GM19395 (cell line): ENCODE results near the gene PBX4.

Source experiments
- ATAC-seq: cut with Tn5 transposase; IDR thresholded peaks from one replicate; pipeline ENCODE4 v1.9.1; 2021; ENCODE audit warnings: mild to moderate bottlenecking, moderate library complexity; ENCODE audit not compliant: unreplicated experiment

The PBX4 gene

DNA sequence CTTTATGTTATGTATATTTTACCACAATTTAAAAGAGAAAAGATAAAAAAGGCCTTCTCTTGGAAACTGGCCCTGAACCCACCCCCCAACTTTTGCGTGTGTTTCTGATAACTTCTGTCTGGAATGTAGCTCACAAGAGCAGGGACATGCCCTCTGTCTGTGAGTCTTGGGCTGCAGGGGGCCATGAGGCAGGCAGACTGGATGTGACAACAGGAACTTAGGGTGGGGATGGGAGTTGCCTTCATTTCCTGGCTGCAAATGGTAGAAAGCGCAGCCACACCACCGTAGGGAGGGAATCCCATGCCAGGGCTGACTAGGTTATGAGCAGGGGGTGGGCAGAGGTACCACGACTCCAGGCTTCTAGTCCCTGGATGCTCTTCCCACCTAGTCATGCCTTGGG, 58.6 kb downstream of the PBX4 start:
- ATAC-seq = no peak

DNA sequence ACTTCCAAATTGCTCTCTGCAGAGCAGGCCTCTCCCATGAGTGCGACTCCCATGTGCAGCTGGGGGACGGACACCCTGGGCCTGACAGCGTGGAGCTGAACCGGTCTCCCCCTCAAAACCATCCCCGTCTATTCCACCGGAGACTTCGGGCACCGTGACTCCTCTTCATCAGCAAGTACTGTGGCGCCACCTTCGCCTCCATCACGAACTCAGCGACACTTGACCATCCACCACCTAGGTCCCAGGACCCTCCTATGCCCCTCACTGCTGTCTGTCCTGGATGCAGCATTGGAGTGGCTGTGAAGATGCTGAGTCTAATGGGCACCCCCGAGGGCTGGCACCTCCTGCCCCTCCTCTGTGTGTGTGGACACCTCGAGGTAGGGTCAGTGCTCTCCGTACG, 59.9 kb downstream of the PBX4 start:
- ATAC-seq = no peak

DNA sequence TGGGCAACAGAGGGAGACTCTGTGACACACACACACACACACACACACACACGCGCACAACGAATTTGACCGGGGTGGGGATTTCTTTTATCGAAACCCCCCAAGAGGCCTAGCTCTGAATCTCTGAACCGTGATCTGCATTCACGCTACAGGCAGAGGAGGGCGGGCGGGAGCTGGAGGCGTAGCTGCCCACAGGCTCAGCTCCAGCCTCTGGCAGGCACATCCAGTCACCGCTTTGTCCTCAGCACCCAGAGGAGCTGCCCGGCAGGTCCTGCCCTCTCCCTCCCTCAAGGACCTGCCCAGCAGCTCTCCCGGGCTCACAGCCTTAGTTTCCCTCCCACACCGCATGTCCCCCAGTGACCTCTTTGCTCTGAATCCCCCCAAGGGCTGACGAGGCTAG, 60.4 kb downstream of the PBX4 start:
- no peak for ATAC-seq

DNA sequence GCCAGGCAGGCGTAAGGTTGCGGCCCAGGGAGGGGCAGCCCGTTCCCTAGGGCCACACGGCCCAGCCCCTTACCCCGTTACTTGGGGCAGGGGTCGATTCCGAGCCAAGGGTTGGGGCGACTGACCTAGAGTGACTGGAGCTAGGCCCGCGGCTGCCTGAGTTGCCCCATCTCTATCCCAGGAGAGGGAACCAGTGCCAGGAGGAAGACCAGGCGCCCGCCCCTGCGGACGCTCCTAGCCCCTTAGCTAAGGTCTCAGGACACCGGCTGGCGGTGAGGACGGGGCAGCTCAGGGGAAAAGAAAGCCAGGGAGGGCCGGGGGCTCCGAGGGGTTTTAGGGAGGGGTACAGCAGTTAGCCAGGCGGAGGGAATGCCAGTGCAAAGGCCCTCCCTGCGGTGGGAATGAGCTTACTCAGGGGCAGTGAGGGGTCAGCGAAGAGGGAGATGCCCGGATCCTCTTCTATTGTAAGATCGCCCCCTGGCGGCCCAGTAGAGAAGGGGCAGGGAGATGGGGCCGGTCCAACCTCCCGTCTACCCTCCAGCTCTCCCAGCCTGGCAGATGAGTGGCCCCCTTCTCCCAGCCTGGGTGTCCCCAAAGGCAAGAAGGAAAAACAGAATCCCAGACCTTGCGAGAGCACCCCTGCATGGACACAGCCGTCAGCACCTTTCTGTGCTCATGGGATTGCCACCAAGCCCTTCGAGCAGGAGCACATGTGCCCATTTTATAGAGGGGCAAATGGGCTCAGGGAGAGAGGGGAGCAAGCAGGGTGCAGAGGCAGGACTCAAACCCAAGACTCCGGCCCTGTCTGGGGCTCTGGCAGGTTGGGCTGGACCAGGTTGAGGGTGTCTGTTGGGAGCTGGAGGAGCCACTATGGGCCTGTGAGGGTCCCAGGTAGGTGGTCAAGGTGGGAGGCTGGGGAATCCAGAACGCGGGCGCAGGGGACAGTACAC, 64.1 kb downstream of the PBX4 start:
- no peak for ATAC-seq

- no peak for ATAC-seq
Measured at GRCh38 chr19:19553670-19554069, 64.8 kb downstream of the PBX4 start.

DNA sequence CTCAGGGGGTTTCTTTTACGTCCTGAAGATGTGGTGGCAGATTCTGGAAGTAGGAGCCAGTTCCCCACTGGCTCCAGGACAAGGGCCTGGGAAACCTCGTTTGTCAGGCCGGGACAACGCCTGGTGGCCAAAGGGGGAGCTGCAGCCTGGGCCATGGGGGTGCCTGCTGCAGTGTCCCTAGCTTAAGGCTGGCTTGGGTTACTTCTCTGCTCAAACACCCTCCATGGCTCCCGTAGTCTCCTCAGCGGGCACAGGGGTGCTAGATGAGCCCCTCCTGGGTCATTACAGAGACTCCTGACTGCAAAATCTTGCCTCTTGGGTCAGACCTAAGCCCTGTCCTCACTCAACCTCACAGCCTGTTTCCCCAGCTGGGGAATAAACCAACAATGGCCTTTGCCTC, 65.7 kb downstream of the PBX4 start:
- no peak for ATAC-seq

DNA sequence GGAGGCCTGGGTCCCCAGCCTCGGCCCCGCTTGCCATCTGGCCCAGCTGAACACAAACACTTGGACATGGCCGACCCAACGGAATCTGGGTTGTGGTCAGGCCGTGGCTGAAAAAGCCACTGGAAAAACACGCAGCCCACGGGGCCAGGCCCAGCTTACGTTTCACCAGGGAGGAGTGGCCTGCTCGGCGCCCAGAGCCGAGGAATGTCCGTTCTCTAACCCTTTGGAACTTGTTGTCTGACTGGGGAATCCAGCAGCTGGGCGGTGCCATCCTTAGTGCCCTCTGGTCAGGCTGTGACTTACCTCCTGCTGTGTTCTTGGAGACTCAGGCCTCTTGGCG, 66.7 kb downstream of the PBX4 start:
- ATAC-seq = no peak

- no peak for ATAC-seq
Measured at GRCh38 chr19:19550972-19551852, 67.3 kb downstream of the PBX4 start.

- no peak for ATAC-seq
Measured at GRCh38 chr19:19550485-19550929, 68.0 kb downstream of the PBX4 start.

DNA sequence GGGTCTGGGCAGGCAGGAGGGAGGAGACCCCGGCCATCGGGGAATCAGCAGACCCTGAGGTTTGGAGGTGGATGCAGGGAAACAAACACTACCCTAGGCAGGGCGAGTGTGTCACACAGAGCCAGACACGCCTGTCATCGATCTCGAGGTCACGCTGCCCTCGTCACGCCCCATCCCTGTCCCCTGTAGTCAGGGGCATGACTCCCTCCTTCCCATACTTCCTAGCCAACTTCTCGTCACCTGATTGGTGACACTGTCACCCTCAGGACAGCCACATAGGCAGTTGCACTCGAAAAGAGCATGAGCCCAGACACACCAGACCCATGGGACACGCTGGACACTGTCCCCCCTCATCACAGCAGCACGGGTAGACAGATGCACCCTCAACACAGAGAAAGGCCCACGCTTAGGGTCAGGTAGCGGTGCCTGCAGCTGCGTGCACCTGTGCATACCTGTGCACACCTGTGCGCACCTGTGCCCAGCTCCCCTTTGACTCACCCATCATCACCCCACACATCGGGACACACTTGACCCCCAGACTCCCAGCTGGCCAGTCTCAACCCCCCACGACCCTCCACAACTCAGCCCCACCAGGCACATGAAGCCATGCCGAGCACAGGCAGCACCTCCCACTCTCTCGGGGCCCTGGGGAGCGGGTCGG, 68.6 kb downstream of the PBX4 start:
- no peak for ATAC-seq

GRCh38 chr19:19548915-19549759, 69.3 kb downstream of the PBX4 start:
- ATAC-seq = no peak

GRCh38 chr19:19547674-19548336, 70.7 kb downstream of the PBX4 start:
- ATAC-seq = no peak

DNA sequence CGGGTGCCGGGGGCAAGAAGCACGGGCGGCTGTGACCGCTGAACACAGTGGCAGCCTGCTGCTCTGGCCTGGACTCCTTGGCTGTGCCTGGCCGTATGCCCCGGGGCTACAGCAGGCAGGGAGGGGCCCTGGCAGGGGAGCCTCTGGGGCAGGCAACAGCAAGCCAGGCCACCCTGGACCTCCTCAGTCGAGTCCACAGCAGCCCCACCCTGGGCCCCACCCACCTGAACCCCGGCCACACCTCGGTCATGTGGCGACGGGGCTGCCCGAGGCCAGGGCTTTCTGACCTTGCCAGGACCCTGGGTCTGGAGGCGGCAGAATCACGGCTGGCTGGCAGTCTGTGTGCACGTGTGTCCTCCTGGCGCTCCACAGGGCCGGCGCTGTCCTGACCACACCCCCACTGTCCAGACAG, 71.7 kb downstream of the PBX4 start:
- no peak for ATAC-seq

GRCh38 chr19:19545707-19546106, 72.8 kb downstream of the PBX4 start:
- ATAC-seq = no peak

- ATAC-seq = no peak
Measured at GRCh38 chr19:19544954-19545591, 73.4 kb downstream of the PBX4 start.

DNA sequence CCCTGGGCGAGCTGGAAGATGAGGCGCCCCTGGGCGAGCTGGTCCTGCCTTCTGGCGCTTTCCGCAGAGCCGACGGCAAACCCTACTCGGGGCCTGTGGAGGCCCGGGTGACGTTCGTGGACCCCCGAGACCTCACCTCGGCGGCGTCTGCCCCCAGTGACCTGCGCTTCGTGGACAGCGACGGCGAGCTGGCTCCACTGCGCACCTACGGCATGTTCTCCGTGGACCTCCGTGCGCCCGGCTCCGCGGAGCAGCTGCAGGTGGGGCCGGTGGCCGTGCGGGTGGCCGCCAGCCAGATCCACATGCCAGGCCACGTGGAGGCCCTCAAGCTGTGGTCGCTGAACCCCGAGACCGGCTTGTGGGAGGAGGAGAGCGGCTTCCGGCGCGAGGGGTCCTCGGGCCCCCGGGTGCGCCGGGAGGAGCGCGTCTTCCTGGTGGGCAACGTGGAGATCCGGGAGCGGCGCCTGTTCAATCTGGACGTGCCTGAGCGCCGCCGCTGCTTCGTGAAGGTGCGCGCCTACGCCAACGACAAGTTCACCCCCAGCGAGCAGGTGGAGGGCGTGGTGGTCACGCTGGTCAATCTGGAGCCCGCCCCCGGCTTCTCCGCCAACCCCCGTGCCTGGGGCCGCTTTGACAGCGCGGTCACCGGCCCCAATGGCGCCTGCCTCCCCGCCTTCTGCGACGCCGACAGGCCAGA, 74.1 kb downstream of the PBX4 start:
- ATAC-seq = no peak

- ATAC-seq = no peak
Measured at GRCh38 chr19:19543640-19544039, 74.8 kb downstream of the PBX4 start.

DNA sequence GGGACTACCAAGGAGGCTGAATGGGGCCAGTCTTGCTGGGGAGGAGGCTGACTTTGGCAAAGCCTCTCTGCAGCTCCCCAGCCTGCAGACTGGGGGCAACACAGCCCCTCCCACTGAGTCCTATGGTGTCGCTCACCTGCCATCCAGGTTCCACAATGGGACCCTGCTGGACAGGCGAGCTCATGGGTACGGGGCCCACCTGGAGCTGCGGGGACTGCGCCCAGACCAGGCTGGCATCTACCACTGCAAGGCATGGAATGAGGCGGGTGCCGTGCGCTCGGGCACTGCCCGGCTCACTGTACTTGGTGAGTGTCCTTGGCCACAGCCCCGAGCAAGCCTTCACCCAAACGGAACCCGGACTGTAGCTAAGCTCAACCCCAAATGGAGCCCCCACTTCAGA, 75.4 kb downstream of the PBX4 start:
- ATAC-seq = no peak

DNA sequence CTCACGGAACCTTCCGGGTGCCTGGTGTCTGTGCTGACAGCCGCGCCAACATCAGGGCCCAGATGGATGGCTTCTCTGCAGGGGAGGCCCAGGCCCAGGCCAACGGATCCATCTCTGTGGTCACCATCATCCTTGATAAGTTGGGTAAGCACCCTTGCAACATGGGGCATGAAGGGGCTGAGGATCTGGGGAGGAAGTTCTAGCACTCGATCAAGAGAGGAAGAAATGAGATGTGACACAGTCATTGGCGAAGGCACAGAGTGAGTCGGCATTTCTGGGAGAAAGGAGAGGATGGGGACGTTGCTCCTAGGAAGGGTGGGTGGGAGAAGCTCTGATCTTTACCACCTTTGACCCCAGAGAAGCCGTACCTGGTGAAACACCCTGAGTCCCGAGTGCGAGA, 76.0 kb downstream of the PBX4 start:
- no peak for ATAC-seq
